Measurements from ENCODE around the gene SLC4A9. TPM values are rescaled to one million over a fixed set of nuclear protein-coding genes. Genes with fewer than 3 reads are reported as not detected.
A peak's percentile ranks its signal among the peaks of the same experiment; 100 is the strongest.

The SLC4A9 gene
- polyA plus RNA-seq, 4 donors: not detected

DNA sequence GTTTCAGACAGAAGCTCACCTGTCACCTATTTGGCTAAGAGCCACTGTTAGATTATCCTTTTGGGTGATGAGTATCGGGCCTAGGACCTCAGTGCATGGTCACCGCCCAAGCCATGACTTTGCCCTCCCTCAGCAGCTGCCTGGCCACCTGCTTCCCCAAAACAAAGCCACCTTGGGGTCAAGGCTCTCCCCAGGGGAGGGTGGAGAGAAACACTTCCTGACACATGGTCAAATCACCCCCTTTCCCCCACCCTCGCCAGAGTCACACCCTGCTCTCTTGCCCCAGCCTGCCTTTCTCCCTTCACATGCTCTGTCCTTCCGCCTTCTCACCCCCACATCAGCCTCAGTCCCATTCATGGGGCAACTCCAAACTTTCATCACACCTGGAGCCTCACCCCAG is 11.9 kb upstream of the SLC4A9 start:
- Histone ChIP-seq H3K27ac (ENCODE audit: low read depth in 1 of 3, low read length in 2 of 3) (peak overlapping the region in 1 of 3 donors; percentile 28), H3K36me3 (ENCODE audit: control insufficient read depth in 3 of 3, insufficient read depth in 2 of 3, low read depth in 1 of 3, low read length in 3 of 3) (no peaks in the 10 kb centered on the region), H3K27me3 (ENCODE audit: control insufficient read depth in 3 of 3, insufficient read depth in 3 of 3, low read length in 3 of 3) (no peaks in the 10 kb centered on the region), H3K4me1 (ENCODE audit: control insufficient read depth in 3 of 3, insufficient read depth in 2 of 3, low read depth in 1 of 3, low read length in 2 of 3) (peaks cover 0 to 35% (median 4%) of the 10 kb centered on the region in 3 donors), H3K9me3 (ENCODE audit: control insufficient read depth in 2 of 2, insufficient read depth in 1 of 2, low read depth in 1 of 2, low read length in 1 of 2) (no peaks in the 10 kb centered on the region), H3K4me3 (ENCODE audit: low read depth in 1 of 3, low read length in 3 of 3) (no peak overlapping the region)
- 18 to 66% (median 21%) methylated on average over 4 of the region's 4 CpGs for WGBS, 3 donors
- FAIRE-seq (no peak), DNase-seq (peak; percentile 36 to 67)

DNA sequence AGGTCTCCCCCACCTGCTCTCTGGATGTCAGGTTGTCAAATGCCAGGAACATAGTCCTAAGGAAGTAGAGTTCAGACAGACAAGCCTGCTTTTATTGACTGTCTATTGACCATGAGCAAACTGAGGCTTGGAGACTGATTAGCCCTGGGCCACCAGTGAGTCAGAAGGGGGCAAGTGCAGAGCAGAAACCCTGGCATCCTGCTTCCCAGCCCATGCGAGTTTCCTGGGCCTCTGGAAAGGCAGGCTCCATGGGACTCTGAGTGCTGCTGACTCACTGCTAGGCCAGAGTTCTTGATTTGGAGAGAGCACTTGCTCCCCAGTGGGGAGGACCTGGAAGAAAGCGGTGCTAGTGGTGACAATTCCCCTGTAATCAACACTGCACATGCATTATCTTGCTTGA is 10.8 kb upstream of the SLC4A9 start:
- no peak for FAIRE-seq
- Histone ChIP-seq H3K4me1 (ENCODE audit: control insufficient read depth in 3 of 3, insufficient read depth in 2 of 3, low read depth in 1 of 3, low read length in 2 of 3) (peaks cover 0 to 38% (median 4%) of the 10 kb centered on the region in 3 donors), H3K9me3 (ENCODE audit: control insufficient read depth in 2 of 2, insufficient read depth in 1 of 2, low read depth in 1 of 2, low read length in 1 of 2) (no peaks in the 10 kb centered on the region), H3K4me3 (ENCODE audit: low read depth in 1 of 3, low read length in 3 of 3) (no peak overlapping the region), H3K27ac (ENCODE audit: low read depth in 1 of 3, low read length in 2 of 3) (peak overlapping the region in 2 of 3 donors; percentile 27 to 50), H3K27me3 (ENCODE audit: control insufficient read depth in 3 of 3, insufficient read depth in 3 of 3, low read length in 3 of 3) (no peaks in the 10 kb centered on the region), H3K36me3 (ENCODE audit: control insufficient read depth in 3 of 3, insufficient read depth in 2 of 3, low read depth in 1 of 3, low read length in 3 of 3) (no peaks in the 10 kb centered on the region)
- 56 to 79% (median 63%) methylated on average over 2 of the region's 2 CpGs for WGBS, 3 donors
- DNase-seq: peak; percentile 18 to 77

DNA sequence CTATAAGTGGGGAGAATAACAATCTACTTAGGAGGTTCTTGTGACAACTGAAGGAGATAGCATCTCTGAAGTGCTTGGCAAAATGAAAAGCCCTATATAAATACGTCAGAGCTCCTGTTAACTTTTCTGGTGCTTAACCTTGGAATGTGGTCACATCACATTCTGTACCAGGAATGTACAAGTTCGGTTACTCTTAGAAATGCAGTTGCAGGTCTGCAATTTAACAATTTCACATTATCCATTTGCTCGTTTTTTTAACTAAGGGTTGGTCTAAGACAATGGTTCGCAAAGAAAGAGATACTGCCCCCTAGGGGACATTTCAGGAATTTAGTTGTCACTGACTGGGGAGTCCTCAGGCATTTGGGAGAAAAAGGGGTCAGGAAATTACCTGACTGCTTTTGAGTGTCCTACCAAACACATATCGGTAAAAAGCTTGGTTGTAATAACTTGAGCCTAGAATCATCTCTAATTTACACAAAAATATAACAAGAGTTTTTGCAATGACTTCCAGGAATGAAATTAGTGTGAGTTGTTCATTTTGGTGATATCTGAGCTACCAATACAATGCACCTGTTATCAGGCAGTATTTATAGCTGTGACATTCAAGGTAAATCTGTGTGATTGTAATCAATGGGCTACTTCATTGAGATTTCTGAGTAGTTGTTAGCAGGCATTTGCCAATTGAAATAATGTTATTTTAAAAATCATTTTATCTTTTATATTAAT is 8.2 kb upstream of the SLC4A9 start:
- Histone ChIP-seq H3K27ac (ENCODE audit: low read depth in 1 of 3, low read length in 2 of 3) (no peak overlapping the region), H3K36me3 (ENCODE audit: control insufficient read depth in 3 of 3, insufficient read depth in 2 of 3, low read depth in 1 of 3, low read length in 3 of 3) (no peaks in the 10 kb centered on the region), H3K4me1 (ENCODE audit: control insufficient read depth in 3 of 3, insufficient read depth in 2 of 3, low read depth in 1 of 3, low read length in 2 of 3) (peaks cover 0 to 22% (median 4%) of the 10 kb centered on the region in 3 donors), H3K4me3 (ENCODE audit: low read depth in 1 of 3, low read length in 3 of 3) (no peak overlapping the region), H3K27me3 (ENCODE audit: control insufficient read depth in 3 of 3, insufficient read depth in 3 of 3, low read length in 3 of 3) (no peaks in the 10 kb centered on the region), H3K9me3 (ENCODE audit: control insufficient read depth in 2 of 2, insufficient read depth in 1 of 2, low read depth in 1 of 2, low read length in 1 of 2) (no peaks in the 10 kb centered on the region)
- FAIRE-seq: no peak
- 3 to 6% (median 6%) methylated on average over 5 of the region's 5 CpGs for WGBS, 3 donors
- peak; percentile 80 to 83 for DNase-seq

DNA sequence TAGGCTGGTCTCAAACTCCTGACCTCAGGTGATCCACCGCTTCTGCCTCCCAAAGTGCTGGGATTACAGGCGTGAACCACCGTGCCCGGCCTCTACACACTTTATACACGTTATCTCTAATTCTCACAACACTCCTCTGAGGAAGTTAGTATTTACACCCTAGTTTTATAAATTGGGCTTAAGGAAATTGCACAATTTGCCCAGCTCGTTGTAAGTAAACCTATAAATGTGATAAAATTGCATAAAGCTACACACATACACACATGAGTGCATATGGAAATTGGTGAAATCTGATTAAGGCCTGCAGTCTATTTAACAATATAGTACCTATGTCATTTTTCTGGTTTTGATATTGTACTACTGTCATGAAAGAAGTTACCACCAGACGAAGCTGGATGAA is 4.4 kb upstream of the SLC4A9 start:
- Histone ChIP-seq H3K9me3 (ENCODE audit: control insufficient read depth in 2 of 2, insufficient read depth in 1 of 2, low read depth in 1 of 2, low read length in 1 of 2) (no peaks in the 10 kb centered on the region), H3K4me1 (ENCODE audit: control insufficient read depth in 3 of 3, insufficient read depth in 2 of 3, low read depth in 1 of 3, low read length in 2 of 3) (peaks cover 0 to 17% (median 0%) of the 10 kb centered on the region in 3 donors), H3K4me3 (ENCODE audit: low read depth in 1 of 3, low read length in 3 of 3) (no peak overlapping the region), H3K36me3 (ENCODE audit: control insufficient read depth in 3 of 3, insufficient read depth in 2 of 3, low read depth in 1 of 3, low read length in 3 of 3) (no peaks in the 10 kb centered on the region), H3K27me3 (ENCODE audit: control insufficient read depth in 3 of 3, insufficient read depth in 3 of 3, low read length in 3 of 3) (no peaks in the 10 kb centered on the region), H3K27ac (ENCODE audit: low read depth in 1 of 3, low read length in 2 of 3) (no peak overlapping the region)
- DNase-seq (no peak), FAIRE-seq (no peak)
- WGBS, 3 donors: 78 to 87% (median 81%) methylated on average over 7 of the region's 7 CpGs

DNA sequence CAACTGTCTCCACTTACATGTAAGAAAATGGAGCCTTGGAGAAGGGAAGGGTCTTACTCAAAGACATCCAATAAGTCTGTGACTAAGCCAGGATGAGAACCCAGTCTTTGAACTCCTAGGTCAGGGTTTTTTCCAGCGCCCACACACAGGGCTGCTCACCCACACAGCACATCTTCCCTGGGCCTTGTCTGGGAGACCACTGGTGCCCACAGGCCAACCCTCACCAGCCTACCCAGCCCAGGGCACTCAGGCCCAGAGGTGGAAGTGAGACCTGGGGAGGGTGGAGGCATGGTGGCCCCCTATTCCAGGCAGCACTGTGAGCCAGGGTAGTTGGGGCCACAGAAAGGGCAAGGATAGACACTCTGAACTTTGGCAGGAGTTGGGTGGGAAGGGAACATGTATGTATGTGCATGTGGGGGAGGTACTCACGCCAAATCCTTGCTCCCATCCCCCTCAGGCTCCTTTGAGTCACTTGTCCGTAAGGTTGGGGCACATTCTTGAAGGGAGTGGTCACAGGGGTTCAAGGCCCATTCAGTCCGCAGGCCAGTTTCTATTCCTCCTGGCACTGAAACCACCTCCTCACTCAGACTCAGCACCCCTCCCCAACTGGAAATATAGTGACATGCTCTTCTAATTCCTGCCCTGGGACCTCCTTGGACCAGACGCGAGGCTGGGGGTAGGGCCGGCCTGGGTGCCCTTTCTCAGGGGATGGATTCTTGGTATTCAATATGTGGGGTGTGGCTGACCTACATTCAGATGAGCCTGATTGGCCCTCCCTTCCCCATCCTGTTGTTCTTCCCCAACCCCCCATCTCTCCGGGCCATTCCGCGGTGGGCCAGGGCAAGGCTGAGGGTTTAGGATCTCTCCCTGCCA is 2.9 kb upstream of the SLC4A9 start:
- DNase-seq: peak in 1 of 2 donors; percentile 26
- H3K4me3 ChIP-seq (ENCODE audit: low read depth in 1 of 3, low read length in 3 of 3): no peak overlapping the region
- peaks cover 0 to 11% (median 0%) of the 10 kb centered on the region in 3 donors for H3K4me1 ChIP-seq (ENCODE audit: control insufficient read depth in 3 of 3, insufficient read depth in 2 of 3, low read depth in 1 of 3, low read length in 2 of 3)
- FAIRE-seq: no peak
- no peaks in the 10 kb centered on the region for H3K36me3 ChIP-seq (ENCODE audit: control insufficient read depth in 3 of 3, insufficient read depth in 2 of 3, low read depth in 1 of 3, low read length in 3 of 3)
- no peaks in the 10 kb centered on the region for H3K9me3 ChIP-seq (ENCODE audit: control insufficient read depth in 2 of 2, insufficient read depth in 1 of 2, low read depth in 1 of 2, low read length in 1 of 2)
- 28 to 37% (median 30%) methylated on average over 10 of the region's 10 CpGs for WGBS, 3 donors
- H3K27me3 ChIP-seq (ENCODE audit: control insufficient read depth in 3 of 3, insufficient read depth in 3 of 3, low read length in 3 of 3): no peaks in the 10 kb centered on the region
- H3K27ac ChIP-seq (ENCODE audit: low read depth in 1 of 3, low read length in 2 of 3): no peak overlapping the region

DNA sequence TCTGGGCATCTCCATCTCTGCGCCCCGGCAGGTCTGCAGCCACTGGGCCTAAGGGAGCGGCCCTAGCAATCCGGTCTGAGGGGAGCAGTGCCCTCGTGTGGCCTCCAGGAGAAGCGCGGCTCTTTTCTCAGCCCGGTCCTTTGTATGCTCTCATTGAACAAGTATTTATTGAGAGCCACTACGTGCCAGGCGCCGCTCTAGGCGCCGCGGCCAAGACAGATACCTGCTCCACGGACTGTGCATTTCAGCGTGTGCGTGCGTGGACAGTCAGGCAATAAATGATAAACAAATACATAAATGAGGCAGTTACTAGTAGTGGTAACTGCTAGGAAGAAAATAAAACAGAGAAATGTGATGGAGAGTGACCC is 2.3 kb upstream of the SLC4A9 start:
- H3K27me3 ChIP-seq (ENCODE audit: control insufficient read depth in 3 of 3, insufficient read depth in 3 of 3, low read length in 3 of 3): no peaks in the 10 kb centered on the region
- 0 to 2% (median 1%) methylated on average over 18 of the region's 18 CpGs for WGBS, 3 donors
- no peak for FAIRE-seq
- peak overlapping the region in 1 of 3 donors; percentile 59 for H3K27ac ChIP-seq (ENCODE audit: low read depth in 1 of 3, low read length in 2 of 3)
- DNase-seq: peak; percentile 91 to 94
- H3K36me3 ChIP-seq (ENCODE audit: control insufficient read depth in 3 of 3, insufficient read depth in 2 of 3, low read depth in 1 of 3, low read length in 3 of 3): no peaks in the 10 kb centered on the region
- H3K9me3 ChIP-seq (ENCODE audit: control insufficient read depth in 2 of 2, insufficient read depth in 1 of 2, low read depth in 1 of 2, low read length in 1 of 2): no peaks in the 10 kb centered on the region
- peaks cover 0 to 11% (median 0%) of the 10 kb centered on the region in 3 donors for H3K4me1 ChIP-seq (ENCODE audit: control insufficient read depth in 3 of 3, insufficient read depth in 2 of 3, low read depth in 1 of 3, low read length in 2 of 3)
- no peak overlapping the region for H3K4me3 ChIP-seq (ENCODE audit: low read depth in 1 of 3, low read length in 3 of 3)

DNA sequence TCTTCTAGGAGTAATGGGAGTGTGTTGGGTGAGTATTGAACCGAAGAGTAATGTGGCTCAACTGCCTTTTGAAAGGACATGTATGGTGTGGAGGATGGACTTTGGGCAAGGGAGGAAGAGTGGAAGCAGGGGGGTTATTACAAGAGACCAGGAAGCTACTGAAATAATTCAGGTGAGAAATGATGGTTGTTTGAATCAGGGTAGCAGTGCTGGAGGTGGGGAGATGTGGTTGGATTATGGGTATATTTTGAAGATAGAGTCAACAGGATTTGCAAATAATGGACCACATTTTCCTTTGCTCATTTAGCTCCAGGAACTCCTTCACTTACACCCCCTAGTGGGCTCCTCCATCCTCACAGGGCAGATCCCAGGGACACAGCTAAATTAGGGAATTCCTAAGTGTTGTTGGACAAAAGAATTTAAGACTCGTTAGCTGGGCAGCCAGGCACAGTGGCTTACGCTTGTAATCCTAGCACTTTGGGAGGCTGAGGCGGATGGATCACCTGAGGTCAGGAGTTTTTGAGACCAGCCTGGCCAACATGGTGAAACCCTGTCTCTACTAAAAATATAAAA is 1.2 kb upstream of the SLC4A9 start:
- H3K27me3 ChIP-seq (ENCODE audit: control insufficient read depth in 3 of 3, insufficient read depth in 3 of 3, low read length in 3 of 3): no peaks in the 10 kb centered on the region
- H3K27ac ChIP-seq (ENCODE audit: low read depth in 1 of 3, low read length in 2 of 3): no peak overlapping the region
- no peaks in the 10 kb centered on the region for H3K9me3 ChIP-seq (ENCODE audit: control insufficient read depth in 2 of 2, insufficient read depth in 1 of 2, low read depth in 1 of 2, low read length in 1 of 2)
- peaks cover 0 to 17% (median 0%) of the 10 kb centered on the region in 3 donors for H3K4me1 ChIP-seq (ENCODE audit: control insufficient read depth in 3 of 3, insufficient read depth in 2 of 3, low read depth in 1 of 3, low read length in 2 of 3)
- DNase-seq: peak; percentile 25 to 30
- H3K4me3 ChIP-seq (ENCODE audit: low read depth in 1 of 3, low read length in 3 of 3): no peak overlapping the region
- WGBS, 3 donors: 77 to 83% (median 81%) methylated on average over 4 of the region's 4 CpGs
- no peak for FAIRE-seq
- H3K36me3 ChIP-seq (ENCODE audit: control insufficient read depth in 3 of 3, insufficient read depth in 2 of 3, low read depth in 1 of 3, low read length in 3 of 3): no peaks in the 10 kb centered on the region

DNA sequence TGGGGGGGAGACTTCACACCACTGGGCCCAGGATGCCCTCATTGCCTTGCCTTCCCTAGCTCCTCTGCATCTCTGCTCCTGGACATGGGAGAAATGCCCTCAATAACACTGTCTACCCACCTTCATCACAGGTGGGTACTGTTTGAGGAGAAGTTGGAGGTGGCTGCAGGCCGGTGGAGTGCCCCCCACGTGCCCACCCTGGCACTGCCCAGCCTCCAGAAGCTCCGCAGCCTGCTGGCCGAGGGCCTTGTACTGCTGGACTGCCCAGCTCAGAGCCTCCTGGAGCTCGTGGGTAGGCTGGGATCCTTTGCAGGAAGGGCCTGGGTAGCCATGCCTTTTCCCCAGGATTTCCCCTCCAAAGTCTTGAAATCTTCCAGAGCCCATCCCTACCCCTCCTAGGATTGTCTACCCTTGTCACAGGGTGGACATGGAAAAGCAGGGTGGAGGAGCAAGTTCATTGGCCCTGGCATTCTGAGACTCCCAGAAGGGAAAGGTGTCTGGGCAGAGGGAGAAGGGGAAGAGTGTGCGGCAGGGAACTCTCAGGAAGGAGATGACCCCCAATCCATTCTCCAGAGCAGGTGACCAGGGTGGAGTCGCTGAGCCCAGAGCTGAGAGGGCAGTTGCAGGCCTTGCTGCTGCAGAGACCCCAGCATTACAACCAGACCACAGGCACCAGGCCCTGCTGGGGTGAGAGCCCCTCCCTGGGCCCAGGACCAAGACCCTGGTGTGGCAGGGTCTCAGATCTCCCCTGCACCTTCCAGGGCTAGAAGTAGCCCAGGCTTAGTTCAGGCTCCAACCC is 886 bp downstream of the SLC4A9 start:
- no peak for FAIRE-seq
- Histone ChIP-seq H3K4me3 (ENCODE audit: low read depth in 1 of 3, low read length in 3 of 3) (no peak overlapping the region), H3K36me3 (ENCODE audit: control insufficient read depth in 3 of 3, insufficient read depth in 2 of 3, low read depth in 1 of 3, low read length in 3 of 3) (no peaks in the 10 kb centered on the region), H3K27ac (ENCODE audit: low read depth in 1 of 3, low read length in 2 of 3) (no peak overlapping the region), H3K27me3 (ENCODE audit: control insufficient read depth in 3 of 3, insufficient read depth in 3 of 3, low read length in 3 of 3) (no peaks in the 10 kb centered on the region), H3K9me3 (ENCODE audit: control insufficient read depth in 2 of 2, insufficient read depth in 1 of 2, low read depth in 1 of 2, low read length in 1 of 2) (no peaks in the 10 kb centered on the region), H3K4me1 (ENCODE audit: control insufficient read depth in 3 of 3, insufficient read depth in 2 of 3, low read depth in 1 of 3, low read length in 2 of 3) (peaks cover 0 to 17% (median 0%) of the 10 kb centered on the region in 3 donors)
- no peak for DNase-seq
- 81 to 86% (median 85%) methylated on average over 7 of the region's 7 CpGs for WGBS, 3 donors
